Endothelial cell of umbilical vein (primary cell): ENCODE results near the gene LRRC8A.

Experiments
- EZH2 ChIP-seq: IDR thresholded peaks from 2 replicates; pipeline ENCODE4 v1.6.1; 2012; ENCODE audit warnings: borderline replicate concordance, low read depth, mild to moderate bottlenecking, moderate library complexity, low read length, inconsistent platforms; ENCODE audit not compliant: severe bottlenecking
- JUN ChIP-seq: IDR thresholded peaks from 2 replicates; pipeline ENCODE4 v1.6.1; 2011; ENCODE audit warnings: borderline replicate concordance, low read depth; ENCODE audit not compliant: insufficient read length, insufficient read depth
- POLR2A ChIP-seq: IDR thresholded peaks from 2 replicates; pipeline ENCODE4 v1.6.1; 2012; ENCODE audit warnings: low read depth, mild to moderate bottlenecking, control low read depth, low read length
- POLR2AphosphoS5 ChIP-seq: IDR thresholded peaks from 2 replicates; pipeline ENCODE4 v1.6.1; 2012; ENCODE audit warnings: low read depth, mild to moderate bottlenecking, control low read depth, low read length, moderate library complexity; ENCODE audit not compliant: insufficient read depth
- TF ChIP-seq, protein P1 (sequence below), 2 donors: IDR thresholded peaks; 1 replicate in 1 of 2; 2 replicates in 1 of 2; pipeline ENCODE4 v1.5.1; 2011; ENCODE audit warnings: low read length in 2 of 2, mild to moderate bottlenecking in 2 of 2, moderate library complexity in 2 of 2, control low read depth in 1 of 2, inconsistent platforms in 1 of 2, low read depth in 1 of 2; ENCODE audit not compliant: insufficient read depth in 1 of 2; ENCODE audit errors: extremely low read depth in 1 of 2

DNA sequence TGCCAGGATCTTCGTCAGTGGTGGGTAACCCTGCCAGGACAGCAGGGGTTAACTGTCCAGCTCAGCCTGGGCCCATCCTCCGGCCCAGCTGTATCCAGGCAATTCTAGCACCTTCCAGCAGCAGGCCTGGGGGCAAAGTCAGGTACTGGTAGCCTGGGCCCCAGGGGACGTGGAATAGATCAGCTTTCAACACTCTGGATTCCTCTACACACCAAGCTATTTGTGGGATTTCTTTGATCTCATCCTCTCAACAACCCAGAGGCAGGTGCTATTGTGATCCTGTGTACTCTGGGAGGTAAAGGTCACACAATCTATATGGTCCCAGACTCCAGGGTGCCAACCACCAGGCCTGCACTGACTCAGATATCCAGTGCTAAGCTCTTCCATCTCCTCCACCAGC is 43.6 kb upstream of the LRRC8A start:
- TF ChIP-seq EZH2 (no peak), POLR2AphosphoS5 (no peak), POLR2A (no peak), JUN (no peak)
- TF ChIP-seq, protein P1, sequence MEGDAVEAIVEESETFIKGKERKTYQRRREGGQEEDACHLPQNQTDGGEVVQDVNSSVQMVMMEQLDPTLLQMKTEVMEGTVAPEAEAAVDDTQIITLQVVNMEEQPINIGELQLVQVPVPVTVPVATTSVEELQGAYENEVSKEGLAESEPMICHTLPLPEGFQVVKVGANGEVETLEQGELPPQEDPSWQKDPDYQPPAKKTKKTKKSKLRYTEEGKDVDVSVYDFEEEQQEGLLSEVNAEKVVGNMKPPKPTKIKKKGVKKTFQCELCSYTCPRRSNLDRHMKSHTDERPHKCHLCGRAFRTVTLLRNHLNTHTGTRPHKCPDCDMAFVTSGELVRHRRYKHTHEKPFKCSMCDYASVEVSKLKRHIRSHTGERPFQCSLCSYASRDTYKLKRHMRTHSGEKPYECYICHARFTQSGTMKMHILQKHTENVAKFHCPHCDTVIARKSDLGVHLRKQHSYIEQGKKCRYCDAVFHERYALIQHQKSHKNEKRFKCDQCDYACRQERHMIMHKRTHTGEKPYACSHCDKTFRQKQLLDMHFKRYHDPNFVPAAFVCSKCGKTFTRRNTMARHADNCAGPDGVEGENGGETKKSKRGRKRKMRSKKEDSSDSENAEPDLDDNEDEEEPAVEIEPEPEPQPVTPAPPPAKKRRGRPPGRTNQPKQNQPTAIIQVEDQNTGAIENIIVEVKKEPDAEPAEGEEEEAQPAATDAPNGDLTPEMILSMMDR (IDR thresholded peaks at IDR 0.05; ENCODE audit: extremely low read depth in 1 of 2, insufficient read depth in 1 of 2, low read depth in 1 of 2, low read length in 2 of 2): no peak
